ENCODE measurements around the gene CARD9.

The CARD9 gene

DNA sequence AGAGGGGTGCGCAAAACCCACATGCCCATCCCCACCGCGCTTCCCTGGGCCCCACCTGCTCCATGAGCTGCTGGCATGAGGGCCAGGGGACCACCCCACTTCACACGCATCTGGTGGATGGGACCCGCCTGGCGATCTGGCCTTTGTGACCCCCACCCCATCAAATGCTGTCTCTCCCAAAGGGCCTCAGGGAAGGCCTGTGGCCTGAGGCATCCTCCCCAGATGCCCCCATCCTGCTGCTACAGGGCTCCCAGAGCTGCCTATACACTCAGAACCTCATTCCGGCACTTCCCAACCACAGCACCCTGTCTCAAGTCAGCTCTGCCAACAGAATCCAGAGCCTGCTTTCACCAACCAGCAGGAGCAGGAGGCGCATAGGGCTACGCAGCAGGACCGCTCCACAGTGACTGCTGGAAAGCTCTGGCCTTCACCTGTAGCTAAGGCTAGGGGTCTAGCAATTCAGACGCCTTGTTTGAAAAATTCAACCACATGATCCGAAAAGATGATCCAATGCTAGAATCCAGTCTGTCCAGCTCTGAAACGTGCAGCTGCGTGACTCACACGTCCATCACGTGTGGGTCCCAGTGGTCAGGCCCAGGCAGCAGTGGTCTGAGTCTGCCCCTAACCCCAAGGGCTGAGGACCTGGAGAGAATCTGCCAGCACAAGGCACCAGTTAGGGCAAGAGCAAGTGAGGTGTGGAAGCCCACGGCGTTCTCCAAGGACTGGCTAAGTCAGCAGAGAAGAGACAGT, 27.9 kb upstream of the CARD9 start:
- Histone ChIP-seq H3K79me2 (ENCODE audit: control insufficient read depth, insufficient read depth, low read length, unreplicated experiment) (peaks cover 25% of the 10 kb centered on the region), H3K27me3 (ENCODE audit: insufficient read depth, low read length) (no peaks in the 10 kb centered on the region), H3K4me3 (ENCODE audit: low read depth, low read length) (no peak overlapping the region), H3K36me3 (ENCODE audit: insufficient read depth, low read length) (peaks cover 8% of the 10 kb centered on the region; the same call in 1 of the 2 replicates), H2AFZ (ENCODE audit: low read length, unreplicated experiment) (no peak overlapping the region), H3K27ac (ENCODE audit: low read depth, low read length) (no peak overlapping the region; the same call in 1 of the 2 replicates), H3K4me1 (ENCODE audit: control insufficient read depth, insufficient read depth, low read length, unreplicated experiment) (peaks cover 16% of the 10 kb centered on the region)

DNA sequence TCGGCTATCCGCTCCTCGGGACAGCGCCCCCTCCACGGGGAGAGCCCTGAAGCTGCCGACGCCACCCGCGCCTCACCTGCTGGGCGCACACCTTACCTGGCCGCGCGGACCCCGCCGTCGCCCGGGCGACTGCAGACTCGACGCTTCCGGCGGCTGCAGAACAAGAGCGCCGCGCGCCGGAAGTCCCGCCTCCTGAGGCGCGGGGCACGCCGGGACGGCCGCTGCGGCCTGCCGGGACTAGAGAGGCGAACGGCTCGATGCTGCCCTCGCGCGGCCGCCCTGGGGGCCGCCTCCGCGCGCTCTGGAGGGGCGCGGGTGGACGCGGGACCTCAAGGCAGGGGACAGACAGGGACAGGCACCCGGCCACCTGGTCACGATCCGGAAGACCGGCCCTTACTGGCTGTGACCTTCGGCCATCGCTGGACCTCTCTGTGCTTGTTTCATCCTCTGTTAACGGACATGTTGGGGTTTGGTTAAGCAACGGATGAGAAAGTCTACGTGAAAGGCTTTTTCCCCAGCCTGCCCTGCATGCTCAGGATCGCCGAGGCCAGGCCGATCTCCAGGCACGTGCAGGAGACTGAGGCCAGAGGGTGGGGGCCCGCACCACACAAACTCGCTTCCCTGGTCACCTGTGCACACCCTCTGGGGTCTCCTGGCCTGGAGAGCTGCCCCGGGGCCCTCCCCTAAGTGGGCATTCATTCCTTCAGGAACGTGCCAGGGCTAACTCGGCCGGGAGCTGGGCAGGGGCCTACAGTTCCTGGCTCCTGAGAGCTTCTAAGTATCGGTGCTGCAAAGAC, 26.8 kb upstream of the CARD9 start, which contains the start of gene SNAPC4:
Gene SNAPC4 (minus strand): TSS at position 133 of the 797 bp plus-strand sequence. CDS start 1,742 bp downstream, outside the sequence.
- Histone ChIP-seq H3K27ac (ENCODE audit: low read depth, low read length) (peak within 1 kb of the TSS; percentile 15; the same call in 1 of the 2 replicates), H2AFZ (ENCODE audit: low read length, unreplicated experiment) (peak within 1 kb of the TSS; percentile 21), H3K79me2 (ENCODE audit: control insufficient read depth, insufficient read depth, low read length, unreplicated experiment) (peaks cover 25% of the 10 kb centered on the region), H3K27me3 (ENCODE audit: insufficient read depth, low read length) (no peaks in the 10 kb centered on the region), H3K4me3 (ENCODE audit: low read depth, low read length) (peak within 1 kb of the TSS; percentile 99), H3K4me1 (ENCODE audit: control insufficient read depth, insufficient read depth, low read length, unreplicated experiment) (peaks cover 16% of the 10 kb centered on the region), H3K36me3 (ENCODE audit: insufficient read depth, low read length) (peaks cover 12% of the 10 kb centered on the region; the same call in 1 of the 2 replicates)

DNA sequence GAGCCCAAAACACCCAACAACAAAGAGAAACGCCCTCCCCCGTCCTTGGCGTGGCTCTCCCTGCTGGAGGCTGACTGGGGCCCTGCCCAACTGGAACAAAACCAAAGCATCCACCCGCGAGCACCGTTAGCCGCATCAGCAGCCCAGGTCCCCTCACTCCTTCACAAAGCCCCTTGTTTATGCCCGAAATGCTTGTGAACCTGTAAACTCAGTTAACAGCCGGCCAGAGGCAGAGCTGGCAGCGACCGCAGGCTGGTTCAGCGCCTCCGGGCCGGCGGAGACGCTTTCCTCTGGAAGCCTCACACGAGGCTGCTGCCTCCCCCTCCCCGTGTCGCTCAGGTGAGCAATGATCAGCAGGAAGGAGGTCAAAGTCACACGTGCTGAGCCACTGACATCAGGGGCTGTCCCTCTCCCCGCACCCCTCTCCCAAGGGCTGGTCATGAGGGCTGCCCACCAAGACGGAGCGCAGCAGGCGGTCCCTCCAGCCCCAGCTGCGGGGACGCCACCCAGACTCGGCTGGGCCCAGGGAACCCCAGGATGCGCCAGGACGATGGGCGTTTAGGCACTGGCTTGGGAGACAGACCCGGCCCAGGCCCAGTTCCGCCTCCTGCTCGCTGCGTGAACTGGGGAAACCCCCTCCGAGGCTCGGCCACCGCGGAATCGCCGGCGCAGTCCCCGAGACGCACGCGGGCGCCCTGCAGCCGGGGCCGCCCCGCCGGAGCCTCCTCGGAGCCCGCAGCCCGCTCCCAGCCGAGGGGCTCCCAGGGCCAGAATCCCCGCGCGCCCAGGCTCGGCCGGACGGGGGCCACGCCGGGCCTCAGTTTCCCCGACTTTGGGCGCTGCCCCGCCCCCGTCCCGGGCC, 25.9 kb upstream of the CARD9 start:
- no peaks in the 10 kb centered on the region for H3K27me3 ChIP-seq (ENCODE audit: insufficient read depth, low read length)
- peak overlapping the region; percentile 15; the same call in 1 of the 2 replicates for H3K27ac ChIP-seq (ENCODE audit: low read depth, low read length)
- H3K4me3 ChIP-seq (ENCODE audit: low read depth, low read length): peak overlapping the region; percentile 99
- H3K79me2 ChIP-seq (ENCODE audit: control insufficient read depth, insufficient read depth, low read length, unreplicated experiment): peaks cover 23% of the 10 kb centered on the region
- H3K4me1 ChIP-seq (ENCODE audit: control insufficient read depth, insufficient read depth, low read length, unreplicated experiment): peaks cover 16% of the 10 kb centered on the region
- peaks cover 14% of the 10 kb centered on the region; the same call in 1 of the 2 replicates for H3K36me3 ChIP-seq (ENCODE audit: insufficient read depth, low read length)
- peak overlapping the region; percentile 21 for H2AFZ ChIP-seq (ENCODE audit: low read length, unreplicated experiment)

DNA sequence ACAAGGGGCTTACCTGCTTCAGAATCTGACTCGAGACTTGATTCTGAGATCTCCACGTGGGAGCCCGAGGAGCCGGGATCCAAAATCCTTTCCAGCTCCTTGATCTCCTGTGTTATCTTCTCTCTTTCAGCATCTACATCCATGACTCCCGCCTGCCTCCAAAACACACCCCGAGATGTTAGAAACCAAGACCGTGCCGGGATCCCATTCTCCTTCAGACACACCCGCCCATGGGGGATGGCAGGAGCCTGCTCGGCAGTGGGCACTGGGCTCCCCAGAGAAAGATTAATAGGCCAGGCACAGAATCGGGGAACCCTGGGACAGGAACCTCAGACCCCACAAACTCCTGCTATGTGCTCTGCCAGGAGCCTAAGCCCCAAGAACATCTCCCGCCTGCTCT, 24.8 kb upstream of the CARD9 start:
- peak overlapping the region; percentile 99 for H3K4me3 ChIP-seq (ENCODE audit: low read depth, low read length)
- no peak overlapping the region for H2AFZ ChIP-seq (ENCODE audit: low read length, unreplicated experiment)
- H3K79me2 ChIP-seq (ENCODE audit: control insufficient read depth, insufficient read depth, low read length, unreplicated experiment): peaks cover 23% of the 10 kb centered on the region
- no peak overlapping the region for H3K27ac ChIP-seq (ENCODE audit: low read depth, low read length)
- no peaks in the 10 kb centered on the region for H3K27me3 ChIP-seq (ENCODE audit: insufficient read depth, low read length)
- H3K4me1 ChIP-seq (ENCODE audit: control insufficient read depth, insufficient read depth, low read length, unreplicated experiment): peaks cover 16% of the 10 kb centered on the region
- peaks cover 18% of the 10 kb centered on the region; the same call in 1 of the 2 replicates for H3K36me3 ChIP-seq (ENCODE audit: insufficient read depth, low read length)

DNA sequence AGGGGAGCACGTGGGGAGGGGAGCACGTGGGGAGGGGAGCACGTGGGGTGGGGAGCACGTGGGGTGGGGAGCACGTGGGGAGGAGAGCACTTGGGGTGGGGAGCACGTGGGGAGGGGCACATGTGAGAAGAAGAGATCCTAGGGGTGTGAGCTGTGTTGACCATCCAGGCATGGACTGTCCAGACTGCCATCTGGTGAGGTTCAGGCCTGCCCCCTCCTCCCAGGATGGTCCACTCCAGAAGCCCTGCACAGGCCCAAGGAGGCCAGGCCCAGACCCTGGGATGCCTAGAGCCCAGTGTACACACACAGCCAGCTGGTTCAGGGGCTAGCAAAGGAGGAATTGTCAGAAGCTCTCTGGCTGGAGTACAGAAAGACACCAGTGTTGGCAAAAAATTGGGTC, 24.2 kb upstream of the CARD9 start:
- Histone ChIP-seq H3K79me2 (ENCODE audit: control insufficient read depth, insufficient read depth, low read length, unreplicated experiment) (peaks cover 23% of the 10 kb centered on the region), H3K4me1 (ENCODE audit: control insufficient read depth, insufficient read depth, low read length, unreplicated experiment) (peaks cover 22% of the 10 kb centered on the region), H3K36me3 (ENCODE audit: insufficient read depth, low read length) (peaks cover 18% of the 10 kb centered on the region; the same call in 1 of the 2 replicates), H3K27me3 (ENCODE audit: insufficient read depth, low read length) (no peaks in the 10 kb centered on the region), H2AFZ (ENCODE audit: low read length, unreplicated experiment) (no peak overlapping the region), H3K4me3 (ENCODE audit: low read depth, low read length) (no peak overlapping the region), H3K27ac (ENCODE audit: low read depth, low read length) (no peak overlapping the region)

GRCh38 chr9:136396219-136396515, 22.7 kb upstream of the CARD9 start:
- Histone ChIP-seq H2AFZ (ENCODE audit: low read length, unreplicated experiment) (no peak overlapping the region), H3K4me3 (ENCODE audit: low read depth, low read length) (no peak overlapping the region), H3K4me1 (ENCODE audit: control insufficient read depth, insufficient read depth, low read length, unreplicated experiment) (peaks cover 23% of the 10 kb centered on the region), H3K27me3 (ENCODE audit: insufficient read depth, low read length) (no peaks in the 10 kb centered on the region), H3K27ac (ENCODE audit: low read depth, low read length) (no peak overlapping the region), H3K79me2 (ENCODE audit: control insufficient read depth, insufficient read depth, low read length, unreplicated experiment) (peaks cover 23% of the 10 kb centered on the region), H3K36me3 (ENCODE audit: insufficient read depth, low read length) (peaks cover 18% of the 10 kb centered on the region; the same call in 1 of the 2 replicates)

DNA sequence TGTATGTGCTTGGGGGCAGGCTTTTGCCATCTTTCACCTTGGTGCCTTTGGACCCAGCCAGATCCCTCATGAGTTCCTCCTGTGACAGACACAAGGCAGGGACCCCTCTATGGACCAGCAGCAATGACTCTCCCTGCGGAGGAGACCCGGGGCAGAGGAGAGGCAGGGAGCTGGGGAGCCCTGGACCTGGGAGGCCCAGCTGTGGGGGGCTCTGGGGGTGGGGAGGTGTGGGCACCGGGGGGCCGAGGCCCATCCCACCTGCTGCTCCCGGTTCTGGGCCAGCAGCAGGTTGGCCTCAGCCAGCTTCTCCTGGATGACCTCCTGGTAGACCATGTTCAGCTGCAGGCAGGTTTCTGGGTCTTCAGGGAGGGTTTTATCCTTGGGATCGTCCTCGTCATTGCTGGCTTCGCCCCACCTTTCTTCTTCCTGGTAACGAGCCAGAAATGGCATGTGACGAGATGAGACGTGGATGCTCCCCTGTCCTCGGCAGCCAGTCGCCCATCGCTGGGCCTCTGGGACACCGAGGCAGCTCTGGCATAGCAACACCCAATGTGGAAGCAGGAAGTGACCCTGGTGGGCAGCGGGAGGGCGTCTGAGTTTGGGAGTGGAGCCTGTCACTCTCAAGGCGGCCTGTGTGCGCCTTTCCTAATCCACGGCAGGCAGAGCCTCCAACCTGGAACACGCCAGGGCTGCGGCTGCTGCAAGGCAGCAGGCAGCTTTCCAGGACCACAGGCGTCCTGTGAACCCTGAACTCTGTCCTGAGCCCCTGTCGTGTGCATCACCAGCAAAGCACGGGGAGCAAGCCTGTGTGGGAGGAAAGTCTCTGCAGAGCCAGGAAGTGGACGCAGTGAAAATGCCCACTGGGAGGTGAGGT, 22.1 kb upstream of the CARD9 start:
- Histone ChIP-seq H3K4me1 (ENCODE audit: control insufficient read depth, insufficient read depth, low read length, unreplicated experiment) (peaks cover 22% of the 10 kb centered on the region), H3K27me3 (ENCODE audit: insufficient read depth, low read length) (no peaks in the 10 kb centered on the region), H3K79me2 (ENCODE audit: control insufficient read depth, insufficient read depth, low read length, unreplicated experiment) (peaks cover 23% of the 10 kb centered on the region), H3K4me3 (ENCODE audit: low read depth, low read length) (no peak overlapping the region), H3K27ac (ENCODE audit: low read depth, low read length) (no peak overlapping the region), H2AFZ (ENCODE audit: low read length, unreplicated experiment) (no peak overlapping the region), H3K36me3 (ENCODE audit: insufficient read depth, low read length) (peaks cover 18% of the 10 kb centered on the region; the same call in 1 of the 2 replicates)

DNA sequence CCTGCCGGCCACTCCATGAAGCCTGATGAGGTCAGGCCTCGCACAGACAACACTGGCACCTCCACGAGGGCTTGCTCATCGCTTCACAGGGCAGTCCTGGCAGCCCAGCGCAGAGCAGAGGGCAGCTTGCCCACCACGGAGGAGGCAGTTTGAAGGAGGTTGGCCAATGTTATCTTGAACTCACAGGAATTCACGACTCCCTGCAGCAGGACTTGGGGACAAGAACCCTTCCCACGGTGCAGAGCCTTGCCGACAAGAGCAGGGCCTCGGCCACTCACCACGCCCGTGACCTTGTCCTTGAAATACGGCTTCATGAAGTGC, 21.5 kb upstream of the CARD9 start:
- peaks cover 18% of the 10 kb centered on the region for H3K4me1 ChIP-seq (ENCODE audit: control insufficient read depth, insufficient read depth, low read length, unreplicated experiment)
- H3K36me3 ChIP-seq (ENCODE audit: insufficient read depth, low read length): peaks cover 18% of the 10 kb centered on the region; the same call in 1 of the 2 replicates
- H3K79me2 ChIP-seq (ENCODE audit: control insufficient read depth, insufficient read depth, low read length, unreplicated experiment): peaks cover 23% of the 10 kb centered on the region
- no peak overlapping the region for H3K27ac ChIP-seq (ENCODE audit: low read depth, low read length)
- no peak overlapping the region for H3K4me3 ChIP-seq (ENCODE audit: low read depth, low read length)
- no peak overlapping the region for H2AFZ ChIP-seq (ENCODE audit: low read length, unreplicated experiment)
- no peaks in the 10 kb centered on the region for H3K27me3 ChIP-seq (ENCODE audit: insufficient read depth, low read length)

- Histone ChIP-seq H3K27me3 (ENCODE audit: insufficient read depth, low read length) (no peaks in the 10 kb centered on the region), H3K4me1 (ENCODE audit: control insufficient read depth, insufficient read depth, low read length, unreplicated experiment) (peaks cover 18% of the 10 kb centered on the region), H3K27ac (ENCODE audit: low read depth, low read length) (no peak overlapping the region), H3K36me3 (ENCODE audit: insufficient read depth, low read length) (peaks cover 18% of the 10 kb centered on the region; the same call in 1 of the 2 replicates), H3K79me2 (ENCODE audit: control insufficient read depth, insufficient read depth, low read length, unreplicated experiment) (peaks cover 18% of the 10 kb centered on the region), H3K4me3 (ENCODE audit: low read depth, low read length) (no peak overlapping the region), H2AFZ (ENCODE audit: low read length, unreplicated experiment) (no peak overlapping the region)
Observed at GRCh38 chr9:136394312-136395019, 21.0 kb upstream of the CARD9 start.
